Smooth muscle cell (in vitro differentiated cells): ENCODE measurements around the gene DMP1. TPM values are rescaled to one million over a fixed set of nuclear protein-coding genes. Genes with fewer than 3 reads are reported as not detected.

ENCODE experiments used
- DNase-seq: peaks from one replicate; lab custom pipeline; 2025; ENCODE audit not compliant: unreplicated experiment; lab: John Stamatoyannopoulos, UW
- H2AFZ ChIP-seq: fragments of 200-600 bp; sonication (generic); 2 replicates; pipeline ENCODE4 v1.6.0; 2016; ENCODE audit warnings: antibody characterized with exemption, low read depth, mild to moderate bottlenecking
- H3F3A ChIP-seq: fragments of 200-600 bp; sonication (generic); 2 replicates; pipeline ENCODE4 v1.6.0; 2017; ENCODE audit warnings: antibody characterized with exemption, low read depth
- H3K27ac ChIP-seq: fragments of 200-600 bp; sonication (generic); 2 replicates; pipeline ENCODE4 v1.5.1; 2016; ENCODE audit warnings: low read depth, mild to moderate bottlenecking
- H3K27me3 ChIP-seq: fragments of 200-600 bp; sonication (generic); 2 replicates; pipeline ENCODE4 v1.6.1; 2016; ENCODE audit warnings: low read depth, mild to moderate bottlenecking
- H3K36me3 ChIP-seq: fragments of 200-600 bp; sonication (generic); 2 replicates; pipeline ENCODE4 v1.5.1; 2016; ENCODE audit warnings: low read depth
- H3K4me1 ChIP-seq: fragments of 200-600 bp; sonication (generic); 2 replicates; pipeline ENCODE4 v1.5.1; 2016; ENCODE audit warnings: low read depth
- H3K4me2 ChIP-seq: fragments of 200-600 bp; sonication (generic); 2 replicates; pipeline ENCODE4 v1.6.0; 2016; ENCODE audit warnings: mild to moderate bottlenecking
- H3K4me3 ChIP-seq: fragments of 200-600 bp; sonication (generic); 2 replicates; pipeline ENCODE4 v1.5.1; 2016; ENCODE audit warnings: mild to moderate bottlenecking
- H3K79me2 ChIP-seq: fragments of 200-600 bp; sonication (generic); 2 replicates; pipeline ENCODE4 v1.6.0; 2016; ENCODE audit warnings: low read depth, mild to moderate bottlenecking
- H3K9ac ChIP-seq: fragments of 200-600 bp; sonication (generic); 2 replicates; pipeline ENCODE4 v1.6.0; 2016; ENCODE audit warnings: low read depth
- H3K9me3 ChIP-seq: fragments of 200-600 bp; sonication (generic); replicated peaks from 2 replicates; pipeline ENCODE4 v1.5.1; 2016; ENCODE audit warnings: low read depth
- H4K20me1 ChIP-seq: fragments of 200-600 bp; sonication (generic); 2 replicates; pipeline ENCODE4 v1.6.0; 2016; ENCODE audit warnings: low read depth
- CTCF ChIP-seq: fragments of 200-600 bp; sonication (generic); IDR thresholded peaks from 2 replicates; pipeline ENCODE4 v1.5.1; 2017; ENCODE audit warnings: borderline replicate concordance, mild to moderate bottlenecking, antibody characterized with exemption; ENCODE audit not compliant: insufficient read depth, poor library complexity, severe bottlenecking
- WGBS: methylation state at CpG from one replicate; pipeline ENCODE4 v1.1.7; 2016; ENCODE audit warnings: low lambda C conversion rate; 5-methylcytosine and 5-hydroxymethylcytosine counted together
- polyA plus RNA-seq: library from polyadenylated mRNA; unstranded; fragments of >200 nt; fragmentation: Nextera tagmentation; extraction: Ambion mirVana; gene quantifications from 2 replicates; pipeline ENCODE4 v1.2.1, GENCODE V29; 2016
- total RNA-seq: library from RNA; depleted of rRNA; stranded (reverse); fragments of >200 nt; gene quantifications from 2 replicates; pipeline ENCODE4 v1.2.3, GENCODE V29; 2014

The DMP1 gene, protein sequence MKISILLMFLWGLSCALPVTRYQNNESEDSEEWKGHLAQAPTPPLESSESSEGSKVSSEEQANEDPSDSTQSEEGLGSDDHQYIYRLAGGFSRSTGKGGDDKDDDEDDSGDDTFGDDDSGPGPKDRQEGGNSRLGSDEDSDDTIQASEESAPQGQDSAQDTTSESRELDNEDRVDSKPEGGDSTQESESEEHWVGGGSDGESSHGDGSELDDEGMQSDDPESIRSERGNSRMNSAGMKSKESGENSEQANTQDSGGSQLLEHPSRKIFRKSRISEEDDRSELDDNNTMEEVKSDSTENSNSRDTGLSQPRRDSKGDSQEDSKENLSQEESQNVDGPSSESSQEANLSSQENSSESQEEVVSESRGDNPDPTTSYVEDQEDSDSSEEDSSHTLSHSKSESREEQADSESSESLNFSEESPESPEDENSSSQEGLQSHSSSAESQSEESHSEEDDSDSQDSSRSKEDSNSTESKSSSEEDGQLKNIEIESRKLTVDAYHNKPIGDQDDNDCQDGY
- not detected in 2 replicates for total RNA-seq
- not detected in 2 replicates for polyA plus RNA-seq

- Histone ChIP-seq H3K27me3 (no peaks in the 10 kb centered on the region), H3K4me1 (peaks cover 10% of the 10 kb centered on the region), H3K36me3 (no peaks in the 10 kb centered on the region), H3K4me2 (no peak within 1 kb of the TSS), H2AFZ (no peak within 1 kb of the TSS), H3K79me2 (no peaks in the 10 kb centered on the region), H3K9ac (no peak within 1 kb of the TSS), H3F3A (no peaks in the 10 kb centered on the region), H3K9me3 (no peaks in the 10 kb centered on the region), H3K4me3 (no peak within 1 kb of the TSS), H4K20me1 (no peaks in the 10 kb centered on the region), H3K27ac (no peak within 1 kb of the TSS)
- 100% methylated on average over 3 of the region's 3 CpGs for WGBS
- DNase-seq, result no peak
- no peak for TF ChIP-seq CTCF
Observed at GRCh38 chr4:87649980-87650379, at the start of gene DMP1. Gene DMP1 (plus strand): TSS chr4:87650280. CDS start chr4:87656493, 6,213 bp downstream.

DNA sequence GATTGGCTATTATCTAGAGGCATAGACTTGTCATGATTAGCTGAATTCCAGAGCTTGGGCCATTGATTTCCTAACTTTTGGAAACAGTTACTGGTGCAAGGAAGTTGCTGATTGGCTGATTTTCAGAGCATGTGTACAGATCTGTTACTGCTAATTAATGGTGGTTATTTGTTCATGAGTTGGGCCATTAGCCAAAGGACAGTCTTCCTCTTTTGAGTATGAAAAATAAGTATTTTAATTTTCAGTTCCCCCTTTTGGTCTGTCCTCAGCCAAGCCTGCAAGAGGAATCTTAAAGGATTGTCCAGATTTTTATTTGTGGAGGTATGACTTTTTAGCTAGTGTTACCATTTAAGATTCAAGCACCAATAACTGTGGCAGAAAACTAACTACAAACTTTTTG is 48.7 kb upstream of the DMP1 start:
- Histone ChIP-seq H3K27me3 (no peaks in the 10 kb centered on the region), H3K27ac (no peak overlapping the region), H3K79me2 (no peaks in the 10 kb centered on the region), H3K4me2 (no peak overlapping the region), H3F3A (no peaks in the 10 kb centered on the region), H3K4me3 (no peak overlapping the region), H3K4me1 (no peaks in the 10 kb centered on the region), H4K20me1 (no peaks in the 10 kb centered on the region), H3K36me3 (no peaks in the 10 kb centered on the region), H2AFZ (no peak overlapping the region), H3K9ac (no peak overlapping the region), H3K9me3 (no peaks in the 10 kb centered on the region)
- DNase-seq, result no peak
- TF ChIP-seq CTCF, result no peak

GRCh38 chr4:87608229-87608628 is 41.9 kb upstream of the DMP1 start, which contains the start of gene DSPP:
Gene DSPP (plus strand): TSS chr4:87608529. CDS start chr4:87610909, 2,380 bp downstream.
- DNase-seq, result no peak
- Histone ChIP-seq H3K27me3 (no peaks in the 10 kb centered on the region), H3K36me3 (no peaks in the 10 kb centered on the region), H3K27ac (no peak within 1 kb of the TSS), H3K79me2 (no peaks in the 10 kb centered on the region), H3K4me1 (no peaks in the 10 kb centered on the region), H3K9ac (no peak within 1 kb of the TSS), H4K20me1 (no peaks in the 10 kb centered on the region), H3K9me3 (no peaks in the 10 kb centered on the region), H3K4me3 (no peak within 1 kb of the TSS), H3F3A (no peaks in the 10 kb centered on the region), H3K4me2 (no peak within 1 kb of the TSS), H2AFZ (no peak within 1 kb of the TSS)
- WGBS, result 94% methylated on average over 4 of the region's 4 CpGs
- no peak for TF ChIP-seq CTCF
